ENCODE data around the gene NKX6-2.
"Not testable (repeated sequence)": the region's sequence is repeated elsewhere in the genome, so short reads cannot be mapped to it uniquely, and the experiment has no call there.

Gene NKX6-2

DNA sequence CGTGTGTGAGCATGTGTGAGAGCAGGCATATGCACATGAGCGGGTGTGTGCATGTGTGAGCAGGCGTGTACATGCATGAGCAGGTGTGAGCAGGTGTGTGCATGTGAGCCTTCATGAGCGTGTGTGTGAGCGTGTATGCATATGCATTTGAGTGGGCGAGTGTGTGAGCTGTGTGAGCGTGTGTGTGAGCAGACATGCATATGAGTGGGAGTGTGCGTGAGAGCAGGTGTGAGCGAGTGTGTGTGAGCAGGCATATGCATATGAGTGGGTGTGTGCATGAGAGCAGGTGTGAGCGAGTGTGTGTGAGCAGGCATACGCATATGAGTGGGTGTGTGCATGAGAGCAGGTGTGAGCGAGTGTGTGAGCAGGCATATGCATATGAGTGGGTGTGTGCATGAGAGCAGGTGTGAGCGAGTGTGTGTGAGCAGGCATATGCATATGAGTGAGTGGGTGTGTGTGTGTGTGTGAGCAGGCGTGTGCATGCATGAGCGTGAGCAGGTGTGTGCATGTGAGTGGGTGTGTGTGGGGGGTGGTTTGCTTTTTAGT lies 30.7 kb downstream of the NKX6-2 start:
- no peak for DNase-seq (ENCODE audit: low spot score)

DNA sequence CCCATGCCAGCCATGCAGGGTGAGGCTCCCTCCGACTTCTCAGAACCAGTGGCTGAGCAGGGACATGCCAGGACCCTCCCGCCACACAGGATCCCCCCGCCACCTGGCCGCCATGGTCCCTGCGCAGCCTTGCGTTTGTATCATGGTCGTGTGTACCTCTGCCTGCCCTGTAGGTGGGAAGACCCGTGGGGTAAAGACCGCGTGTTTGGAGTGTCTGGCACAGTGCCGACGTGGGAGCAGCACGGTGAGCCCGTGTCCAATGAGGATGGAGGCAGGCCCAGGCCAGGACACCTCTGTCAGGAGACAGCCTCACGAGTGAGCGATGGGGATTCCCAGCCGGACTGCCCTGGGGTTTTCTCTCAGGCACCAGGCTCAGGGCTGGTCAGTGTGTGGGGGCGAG lies 31.9 kb downstream of the NKX6-2 start:
- no peak for DNase-seq (ENCODE audit: low spot score)

DNA sequence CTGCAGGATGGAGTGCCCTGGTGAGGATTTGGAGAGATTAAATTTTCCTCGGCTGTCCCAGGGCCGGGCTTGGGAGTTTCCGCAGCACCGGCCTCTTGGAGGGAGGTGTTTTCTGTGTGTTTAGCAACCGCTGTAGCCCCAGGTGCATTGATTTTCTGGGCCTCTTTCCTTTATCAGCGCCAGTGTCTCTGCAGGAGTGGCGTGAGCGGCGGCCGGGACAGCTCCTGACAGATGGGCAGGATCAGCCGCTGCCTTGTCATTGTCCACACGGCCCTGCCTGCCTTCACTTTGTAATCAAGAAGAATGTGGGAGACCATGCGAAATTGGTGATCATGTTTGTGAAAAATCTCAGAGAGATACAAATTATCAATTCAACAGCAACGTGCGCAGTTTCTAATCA lies 32.4 kb downstream of the NKX6-2 start:
- DNase-seq (ENCODE audit: low spot score), result no peak

DNA sequence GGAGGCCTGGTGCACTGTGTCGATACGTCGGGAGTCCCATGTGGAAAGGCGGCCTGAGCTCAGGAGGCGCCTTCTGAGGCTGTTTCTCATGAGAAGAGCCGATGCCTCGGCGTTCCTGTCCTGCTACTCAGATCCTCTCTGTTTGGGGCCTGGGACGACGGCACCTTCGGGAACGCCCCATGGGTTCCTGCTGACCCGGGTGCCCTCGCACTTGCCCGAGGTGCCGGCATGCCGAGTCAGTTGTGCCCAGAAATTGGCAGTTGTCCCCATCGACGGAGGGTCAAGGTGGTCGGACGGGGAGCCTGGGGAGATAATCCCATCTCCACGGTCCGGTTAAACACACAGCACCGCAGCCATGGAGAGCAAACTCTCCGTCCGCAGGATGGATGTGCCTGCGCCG lies 33.0 kb downstream of the NKX6-2 start:
- no peak for DNase-seq (ENCODE audit: low spot score)

DNA sequence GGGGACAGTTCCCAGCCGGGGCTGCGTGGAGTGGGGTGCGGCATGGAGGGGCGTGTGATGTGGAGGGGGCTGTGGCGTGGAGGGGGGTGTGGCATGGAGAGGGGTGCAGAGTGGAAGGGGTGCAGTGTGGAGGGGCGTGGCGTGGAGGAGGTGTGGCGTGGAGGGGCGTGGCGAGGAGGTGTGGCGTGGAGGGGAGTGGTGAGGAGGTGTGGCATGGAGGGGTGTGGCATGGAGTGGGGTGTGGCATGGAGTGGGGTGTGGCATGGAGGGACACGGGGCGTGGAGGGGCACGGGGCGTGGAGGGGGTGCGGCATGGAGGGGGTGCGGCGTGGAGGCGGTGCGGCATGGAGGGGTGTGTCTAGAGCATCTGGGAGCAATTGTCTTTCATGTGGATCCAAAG lies 33.6 kb downstream of the NKX6-2 start:
- no peak for DNase-seq (ENCODE audit: low spot score)

DNA sequence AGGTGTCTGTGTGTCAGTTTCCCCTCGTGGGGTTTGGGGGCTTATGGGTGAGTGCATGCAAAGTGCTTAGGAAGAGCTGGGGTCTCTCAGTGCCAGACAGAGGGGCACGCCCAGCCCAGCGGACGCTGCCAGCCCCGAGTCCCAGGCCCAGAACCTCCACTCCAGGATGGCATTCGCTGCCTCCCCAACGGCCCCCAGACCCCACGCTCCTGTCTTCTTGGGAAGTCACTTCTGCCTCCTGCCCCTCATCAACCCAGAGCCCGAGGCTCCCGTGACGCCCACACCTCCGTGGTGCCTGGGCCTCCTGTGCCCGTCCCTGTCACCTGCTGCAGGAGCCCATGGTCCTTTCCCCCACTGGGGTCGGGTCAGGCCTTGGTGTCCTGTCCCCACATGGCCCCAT lies 35.0 kb downstream of the NKX6-2 start:
- DNase-seq (ENCODE audit: low spot score), result no peak

DNA sequence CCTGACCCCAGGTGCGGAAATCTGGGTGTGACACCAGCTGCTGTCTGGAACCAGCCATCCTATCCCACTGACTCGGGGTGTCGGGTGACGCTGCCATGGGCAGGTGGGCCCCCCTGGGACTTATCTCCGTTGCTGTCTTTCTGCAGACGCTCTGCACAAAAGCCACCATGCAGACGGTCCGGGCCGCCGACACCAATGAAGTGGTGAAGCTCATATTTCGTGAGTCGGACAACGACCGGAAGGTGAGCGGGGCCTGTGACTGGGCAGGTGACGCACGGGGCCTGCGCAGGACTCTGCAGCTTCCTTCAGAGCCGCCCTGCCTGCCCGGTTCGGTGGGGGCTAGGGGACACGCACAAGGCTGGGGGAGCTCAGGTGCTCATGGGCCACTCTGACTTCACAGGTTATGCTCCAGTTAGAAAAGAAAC lies 36.6 kb downstream of the NKX6-2 start:
- no peak for DNase-seq (ENCODE audit: low spot score)

DNA sequence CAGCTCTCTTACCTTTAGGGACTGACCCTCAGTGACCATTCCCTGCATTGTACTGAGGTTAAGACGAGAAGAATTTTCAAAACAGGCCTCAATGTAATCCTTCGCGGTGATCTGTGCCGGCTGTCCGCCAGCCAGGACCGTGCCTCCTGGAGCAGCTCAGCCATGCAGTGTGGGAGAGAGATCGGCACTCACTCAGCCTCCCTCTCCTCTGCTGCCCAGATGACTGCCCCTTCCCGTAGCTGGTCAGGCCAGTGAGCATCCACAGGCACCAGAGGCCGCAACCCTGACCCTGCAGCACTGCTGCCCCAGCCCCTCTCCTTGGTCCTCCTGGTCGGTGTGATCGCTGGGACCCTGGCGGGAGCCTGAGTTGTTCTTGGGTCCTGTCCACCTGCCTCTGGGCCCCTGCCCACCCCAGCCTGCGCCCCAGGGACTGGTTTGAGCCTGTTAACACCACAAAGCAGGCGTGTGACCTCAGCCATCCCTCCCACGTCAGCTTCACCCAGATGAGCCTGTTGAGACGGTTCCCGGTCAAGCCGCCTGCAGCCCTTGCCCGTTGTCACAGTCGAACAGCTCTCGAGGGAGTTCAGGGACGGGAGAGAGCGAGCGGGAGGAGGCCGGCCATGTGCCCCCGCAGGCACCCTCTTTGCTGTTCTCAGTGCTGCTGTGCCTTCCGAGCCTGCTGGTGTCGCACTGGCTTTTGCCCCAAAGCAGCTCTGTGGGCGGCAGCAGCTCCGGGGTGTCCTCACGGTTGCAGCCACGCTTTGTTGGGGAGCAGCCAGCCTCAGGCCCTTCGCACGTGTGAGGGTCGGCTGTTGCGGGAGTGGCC lies 37.2 kb downstream of the NKX6-2 start:
- peak; percentile 52 for DNase-seq (ENCODE audit: low spot score)

DNA sequence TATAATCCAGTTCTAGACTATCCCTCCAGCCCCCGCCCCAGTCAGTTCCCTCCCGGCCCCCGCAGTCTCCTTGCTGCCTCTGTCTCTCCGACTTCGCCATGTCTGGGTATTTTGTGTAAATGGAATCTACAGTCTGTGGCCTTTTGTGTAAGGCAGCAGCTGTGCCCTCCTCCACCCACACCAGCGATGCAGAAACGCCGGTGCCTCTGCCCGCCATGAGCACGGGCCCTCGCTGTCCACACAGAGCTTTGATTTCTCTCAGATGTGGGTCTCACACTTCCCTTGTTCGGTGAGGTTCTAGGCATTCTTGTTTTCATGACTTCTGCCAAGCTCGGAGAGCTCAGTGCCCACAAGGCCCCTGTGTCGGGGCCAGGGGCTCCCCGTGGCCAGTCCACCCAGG lies 37.8 kb downstream of the NKX6-2 start:
- DNase-seq (ENCODE audit: low spot score), result no peak

DNA sequence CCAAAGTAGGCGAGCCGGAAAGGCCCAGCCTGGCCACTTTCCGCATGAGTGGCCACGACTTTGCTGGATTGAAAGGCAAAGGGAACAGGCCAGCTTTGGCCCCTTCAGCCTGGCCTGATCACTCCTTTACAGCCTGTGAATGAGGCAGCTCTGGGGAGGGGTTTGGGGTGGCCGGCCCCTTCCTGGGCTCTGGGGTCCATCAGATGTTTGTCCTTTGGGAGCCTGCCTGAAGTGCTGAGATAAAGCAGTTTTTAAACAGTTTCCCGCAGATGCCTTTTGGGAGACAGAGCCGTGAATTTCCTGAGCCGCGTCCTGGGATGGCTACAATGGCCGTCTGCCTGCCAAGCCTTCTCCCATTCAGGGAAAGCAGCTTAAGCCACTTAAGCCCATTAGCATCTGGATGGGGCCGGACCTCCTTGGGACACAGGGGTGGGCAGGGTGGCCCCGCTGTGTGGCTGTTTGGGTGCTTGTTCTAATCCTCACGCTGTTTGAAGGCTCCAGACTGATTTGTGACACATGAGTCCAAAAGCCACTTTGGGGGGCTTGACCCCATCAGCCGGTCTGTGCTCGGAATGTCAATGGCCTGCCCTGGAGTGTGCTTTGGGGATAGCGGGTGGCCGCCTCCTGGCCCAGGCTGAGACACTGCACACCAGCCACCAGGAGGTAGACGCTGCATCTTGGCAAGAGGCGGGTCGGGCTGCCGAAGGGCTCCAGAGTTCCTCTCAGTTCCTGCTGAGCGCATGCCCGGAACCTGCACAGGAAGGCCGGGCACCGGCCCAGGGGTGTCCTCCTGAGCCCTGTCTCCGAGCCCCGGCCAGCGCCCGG lies 38.9 kb downstream of the NKX6-2 start:
- no peak for DNase-seq (ENCODE audit: low spot score)

DNA sequence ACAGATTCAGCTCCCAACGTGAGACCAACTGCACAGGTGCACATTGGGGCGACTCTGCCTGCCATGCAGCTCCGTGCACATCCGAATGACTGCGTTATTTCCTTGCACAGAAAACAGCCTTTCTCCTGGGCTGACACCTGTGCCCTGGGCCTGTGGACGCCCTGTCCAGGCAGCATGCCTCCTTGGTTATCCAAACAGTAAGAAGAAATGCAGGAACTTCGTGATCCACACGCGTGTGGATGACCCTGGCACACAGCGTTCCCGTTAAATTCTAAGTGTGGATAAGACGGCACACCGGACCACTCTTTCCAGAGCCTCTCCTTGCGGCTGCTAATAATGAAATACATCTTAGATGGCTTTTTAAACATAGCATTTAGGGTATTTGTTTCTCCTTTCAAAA lies 39.6 kb downstream of the NKX6-2 start:
- no peak for DNase-seq (ENCODE audit: low spot score)

DNA sequence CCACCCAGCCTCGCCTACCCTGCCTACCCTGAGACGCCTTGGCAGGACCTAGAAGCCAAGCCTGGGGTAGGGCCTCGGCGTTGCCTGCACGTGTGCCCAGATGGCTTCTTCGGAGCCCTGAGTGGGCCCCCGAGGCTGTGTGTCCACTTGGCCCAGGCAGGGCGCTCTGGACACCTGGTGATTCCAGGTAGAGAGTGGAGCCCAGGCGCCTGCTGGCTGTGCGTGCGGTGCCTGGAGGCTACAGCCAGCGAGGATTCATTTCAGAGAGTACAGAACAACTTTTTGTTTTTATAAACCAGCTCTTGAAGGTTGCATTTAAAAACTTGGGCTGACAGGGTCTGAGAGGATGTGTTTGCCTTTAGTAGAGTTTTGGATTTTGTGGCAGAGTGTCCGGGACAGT lies 40.0 kb downstream of the NKX6-2 start:
- no peak for DNase-seq (ENCODE audit: low spot score)

DNA sequence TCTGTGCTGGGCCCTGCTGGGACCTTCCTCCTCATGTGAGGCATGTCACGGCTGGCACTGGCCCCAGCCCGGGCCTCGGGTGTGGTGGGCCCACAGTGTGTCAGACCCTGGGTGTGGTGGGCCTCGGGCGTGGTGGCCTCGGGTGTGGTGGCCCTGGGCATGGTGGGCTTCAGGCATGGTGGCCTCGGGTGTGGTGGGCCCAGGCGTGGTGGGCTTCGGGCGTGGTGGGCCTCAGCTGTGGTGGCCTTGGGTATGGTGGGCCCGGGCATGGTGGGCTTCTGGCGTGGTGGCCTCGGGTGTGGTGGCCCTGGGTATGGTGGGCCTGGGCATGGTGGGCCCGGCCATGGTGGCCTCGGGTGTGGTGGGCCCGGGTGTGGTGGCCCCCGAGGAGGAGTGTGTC lies 40.4 kb downstream of the NKX6-2 start:
- DNase-seq (ENCODE audit: low spot score), result no peak

DNA sequence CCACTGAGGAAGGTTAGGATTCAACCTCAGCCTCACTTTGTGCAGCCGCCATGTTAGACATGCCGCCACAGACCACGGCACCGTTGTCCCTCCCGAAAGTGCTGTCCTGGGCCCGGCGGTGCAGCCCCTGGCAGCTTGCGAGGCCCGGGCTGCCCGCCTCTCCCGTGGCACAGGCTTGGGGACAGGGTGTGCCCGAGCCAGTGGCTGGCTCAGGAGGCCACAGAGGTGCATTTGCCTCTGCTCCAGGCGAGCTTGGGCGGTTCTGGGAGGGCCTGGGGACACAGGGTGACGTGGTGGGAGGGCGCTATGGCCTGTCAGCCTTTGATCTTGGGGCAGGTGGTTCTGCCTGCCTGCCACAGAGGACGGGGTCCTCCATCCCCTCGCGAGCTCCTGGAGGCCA lies 41.1 kb downstream of the NKX6-2 start:
- no peak for DNase-seq (ENCODE audit: low spot score)

DNA sequence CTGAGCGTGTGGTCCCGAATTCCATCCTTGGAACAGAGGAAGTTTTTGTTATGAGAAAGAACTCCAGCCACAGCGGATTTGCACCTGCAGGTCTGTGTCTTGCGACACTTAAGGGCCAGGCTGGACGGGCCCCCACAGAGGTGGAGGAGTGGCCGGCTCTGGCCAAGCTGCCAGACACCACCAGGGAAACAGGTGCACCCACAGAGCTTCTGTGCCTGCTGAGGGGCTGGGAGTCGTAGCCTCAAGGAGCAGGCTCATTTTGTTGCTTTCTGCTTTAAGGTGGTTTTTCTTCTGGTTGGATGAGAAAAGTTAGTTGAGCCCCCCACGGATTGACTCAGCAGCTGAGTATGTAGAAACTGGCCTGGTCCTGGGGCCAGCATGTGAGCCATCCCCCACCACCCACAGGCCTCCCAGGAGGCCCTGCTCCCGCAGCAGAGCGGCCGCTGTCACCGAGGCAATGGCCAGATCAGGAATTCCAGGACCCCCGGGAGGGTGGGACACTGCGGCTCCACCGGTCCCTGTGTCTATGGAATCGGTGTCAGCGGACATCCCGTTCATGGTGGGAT lies 41.9 kb downstream of the NKX6-2 start:
- DNase-seq (ENCODE audit: low spot score), result no peak

DNA sequence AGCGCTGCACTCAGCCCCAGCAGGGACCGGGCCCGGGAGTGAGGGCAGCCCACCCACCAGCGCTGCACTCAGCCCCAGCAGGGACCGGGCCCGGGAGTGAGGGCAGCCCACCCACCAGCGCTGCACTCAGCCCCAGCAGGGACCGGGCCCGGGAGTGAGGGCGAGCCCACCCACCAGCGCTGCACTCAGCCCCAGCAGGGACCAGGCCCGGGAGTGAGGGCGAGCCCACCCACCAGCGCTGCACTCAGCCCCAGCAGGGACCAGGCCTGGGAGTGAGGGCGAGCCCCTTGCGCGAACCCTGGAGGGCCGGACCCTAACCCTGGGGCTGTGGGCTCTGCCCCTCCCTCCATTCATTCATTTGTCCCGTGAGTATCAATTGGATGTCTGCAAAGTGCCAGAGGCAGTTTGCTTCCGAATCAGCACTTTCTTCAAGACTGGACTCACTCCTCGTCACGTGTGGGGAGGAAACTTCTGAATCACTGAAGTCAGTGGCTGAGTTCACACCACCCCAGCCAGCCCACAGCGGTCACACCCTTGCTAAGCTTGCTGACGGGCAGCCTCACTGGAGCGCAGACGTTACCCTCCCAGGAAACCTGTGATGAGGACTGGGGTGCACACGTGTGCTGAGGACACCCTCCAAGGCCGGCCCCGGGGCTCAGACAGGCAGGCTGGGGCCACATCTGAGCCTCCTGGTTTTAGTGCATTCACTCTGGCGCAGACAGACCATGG lies 42.6 kb downstream of the NKX6-2 start:
- DNase-seq (ENCODE audit: low spot score), result not testable (repeated sequence)

DNA sequence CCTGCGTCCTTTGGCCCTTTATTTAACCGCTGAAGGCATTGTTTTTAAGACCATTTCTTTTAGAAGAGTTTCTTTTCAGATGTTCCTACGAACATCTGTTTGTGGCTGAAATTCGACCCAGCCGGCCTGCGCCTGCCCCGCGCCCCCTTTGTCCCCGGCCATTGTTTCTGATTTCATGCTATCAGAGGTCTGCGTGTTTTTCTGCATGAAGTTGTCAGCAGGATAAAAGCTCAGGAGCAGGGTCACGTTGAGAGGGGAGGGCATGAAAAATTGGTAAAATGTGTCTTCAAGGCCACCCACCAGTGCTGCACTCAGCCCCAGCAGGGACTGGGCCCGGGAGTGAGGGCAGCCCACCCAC lies 43.1 kb downstream of the NKX6-2 start:
- no peak for DNase-seq (ENCODE audit: low spot score)

DNA sequence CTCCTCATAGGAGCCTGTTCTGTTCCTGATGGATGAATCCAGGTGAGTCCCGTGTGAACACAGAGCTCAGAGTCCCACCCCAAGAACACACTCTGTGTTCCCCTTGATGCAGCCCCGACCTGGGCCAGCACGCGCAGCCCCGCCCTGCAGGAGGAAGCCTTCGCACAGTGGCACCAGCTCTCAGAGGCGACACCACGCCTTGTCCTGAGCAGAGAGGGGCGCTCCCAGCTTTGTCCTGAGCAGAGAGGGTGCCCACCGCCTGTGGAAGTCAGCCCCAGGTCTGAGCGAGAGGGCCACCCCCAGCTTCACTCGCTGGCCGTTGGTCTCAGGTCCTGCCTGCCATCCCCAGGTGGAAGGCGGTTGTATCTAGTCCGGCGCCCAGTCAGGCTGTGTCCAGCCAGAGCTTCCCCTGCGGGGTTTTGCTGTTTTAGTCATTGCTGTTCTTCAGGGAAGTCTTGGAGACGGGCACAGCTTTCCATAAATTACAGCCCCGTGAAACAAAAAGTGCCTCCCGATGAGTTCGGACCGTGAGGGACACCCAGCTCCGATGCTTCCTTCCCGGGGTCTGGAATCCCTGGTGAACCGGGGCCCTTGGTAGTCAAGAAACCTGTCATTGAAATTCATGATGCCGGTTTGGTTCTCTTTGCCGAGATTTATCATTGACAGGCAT lies 43.6 kb downstream of the NKX6-2 start:
- DNase-seq (ENCODE audit: low spot score), result no peak

DNA sequence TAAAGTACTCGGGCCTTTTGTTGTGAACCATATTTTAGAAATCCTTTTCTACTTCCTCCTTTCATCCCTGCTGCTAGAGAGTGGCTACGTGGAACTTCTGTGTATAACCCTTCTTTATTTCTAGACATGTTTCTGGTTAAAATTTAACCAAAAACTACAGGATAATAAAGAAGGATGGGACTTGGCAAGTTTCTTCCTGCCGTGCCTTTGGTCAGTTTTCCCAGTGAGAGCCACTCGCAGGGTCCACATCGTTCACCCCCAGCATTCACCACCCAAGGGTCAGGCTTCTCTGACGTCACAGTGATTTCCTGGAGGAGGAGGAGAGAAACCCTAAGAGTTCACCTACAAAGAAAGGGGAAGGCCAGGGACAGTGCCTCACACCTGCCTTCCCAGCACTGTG lies 45.4 kb downstream of the NKX6-2 start:
- DNase-seq (ENCODE audit: low spot score), result no peak

DNA sequence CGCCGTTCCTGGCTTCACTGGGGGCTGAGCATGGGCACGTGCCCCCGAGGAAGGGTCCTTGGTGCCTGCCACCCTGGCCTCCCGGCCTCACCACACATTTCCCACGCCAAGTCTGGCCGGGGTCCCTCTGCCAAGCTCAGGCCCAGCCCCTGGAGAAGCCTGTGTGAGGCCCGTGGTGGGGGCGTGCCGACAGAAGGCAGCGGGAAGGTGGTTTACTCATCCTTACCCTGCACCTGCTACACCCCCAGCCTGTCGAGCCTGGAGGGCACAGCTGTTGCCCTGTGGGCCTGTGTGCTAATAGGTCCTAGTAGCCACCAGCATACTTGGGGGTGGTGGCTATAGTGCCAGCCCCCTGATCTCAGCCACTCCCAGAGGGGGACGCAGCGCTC lies 46.7 kb downstream of the NKX6-2 start:
- DNase-seq (ENCODE audit: low spot score), result no peak

All from SK-N-DZ (cell line).